ENCODE measurements around the gene PREX1. TPM values are rescaled to one million over a fixed set of nuclear protein-coding genes. Genes with fewer than 3 reads are reported as not detected.

PREX1 gene
- total RNA-seq, 2 experiments from 2014 or later, result 20.7 to 25.3 TPM

DNA sequence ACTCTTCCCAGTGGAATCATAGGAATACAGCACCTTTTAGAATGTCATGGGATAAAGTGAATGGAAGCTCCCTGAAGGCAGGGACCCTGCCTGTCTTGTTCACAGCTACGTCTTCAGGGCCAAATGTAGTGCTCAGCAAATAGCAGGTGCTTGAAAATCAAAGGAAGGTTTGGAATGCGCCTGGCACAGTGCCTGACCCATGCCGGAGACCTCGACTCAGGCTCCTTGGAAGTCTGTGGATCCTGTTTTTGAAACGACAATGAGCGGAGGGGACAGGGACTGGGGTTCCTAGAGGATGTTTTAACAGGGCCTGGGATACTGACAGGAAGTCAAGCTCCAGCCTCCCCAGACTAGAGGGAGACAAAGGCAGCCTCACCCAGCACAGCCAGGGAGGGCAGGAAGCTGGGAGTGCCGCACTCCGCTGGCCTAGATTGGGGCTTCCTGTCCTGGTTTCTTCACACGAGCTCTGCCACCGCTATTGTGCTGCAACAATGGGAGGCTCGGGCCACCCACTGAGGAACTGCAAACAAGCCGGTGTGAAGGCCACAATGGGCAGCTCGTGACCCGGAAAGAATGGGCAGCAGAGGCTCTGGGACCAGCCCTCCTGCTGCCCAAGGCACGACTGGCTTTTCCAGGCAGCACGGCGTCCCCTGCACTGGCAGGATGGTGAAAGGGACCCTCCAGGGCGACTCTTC, 76.7 kb downstream of the PREX1 start:
- Histone ChIP-seq H3K36me3 (ENCODE audit: insufficient read depth, low read length) (peaks cover 28% of the 10 kb centered on the region), H3K4me2 (ENCODE audit: low read length) (peak overlapping the region; percentile 56), H3K27ac (ENCODE audit: low read depth, low read length, poor library complexity, severe bottlenecking) (peak overlapping the region; percentile 75), H3K9me2 (ENCODE audit: insufficient read depth, low read length) (no peaks in the 10 kb centered on the region), H3K9me3 (ENCODE audit: low read length) (peaks cover 12% of the 10 kb centered on the region; the same call in 1 of the 2 replicates), H4K20me1 (ENCODE audit: insufficient read depth, low read length) (no peaks in the 10 kb centered on the region), H3K79me2 (ENCODE audit: insufficient read depth, low read depth, low read length) (no peaks in the 10 kb centered on the region), H3K4me3 (ENCODE audit: low read depth, low read length, poor library complexity, severe bottlenecking) (peak overlapping the region; percentile 33), H2AFZ (ENCODE audit: low read length) (peak overlapping the region; percentile 33; the same call in 1 of the 2 replicates), H3K4me1 (ENCODE audit: insufficient read depth, low read length, poor library complexity, severe bottlenecking) (peaks cover 63% of the 10 kb centered on the region)
- intact Hi-C loops (cut with micrococcal nuclease; ENCODE audit: unreplicated experiment), result loop anchor here (5.0 kb wide), 1 partner anchor 71 kb away; no protein-coding TSS in a partner anchor
- CTCF ChIA-PET (ENCODE audit: unreplicated experiment), result interaction anchor here (0.6 to 0.8 kb wide), 3 partner anchors 11 to 93 kb away, joined by 3 read pairs; no protein-coding TSS in a partner anchor
- POLR2A ChIA-PET, result interaction anchor here (0.7 to 1.6 kb wide), 7 partner anchors 9 to 38 kb away, joined by 3 to 4 read pairs (median 3); no protein-coding TSS in a partner anchor
- peak; percentile 65 for DNase-seq (ENCODE audit: low spot score)
- no TSS peak for BruUV-seq (replicated peaks)
- TF ChIP-seq EZH2phosphoT487 (IDR thresholded peaks at IDR 0.05; ENCODE audit: borderline replicate concordance, low read depth, low read length), result no peak

DNA sequence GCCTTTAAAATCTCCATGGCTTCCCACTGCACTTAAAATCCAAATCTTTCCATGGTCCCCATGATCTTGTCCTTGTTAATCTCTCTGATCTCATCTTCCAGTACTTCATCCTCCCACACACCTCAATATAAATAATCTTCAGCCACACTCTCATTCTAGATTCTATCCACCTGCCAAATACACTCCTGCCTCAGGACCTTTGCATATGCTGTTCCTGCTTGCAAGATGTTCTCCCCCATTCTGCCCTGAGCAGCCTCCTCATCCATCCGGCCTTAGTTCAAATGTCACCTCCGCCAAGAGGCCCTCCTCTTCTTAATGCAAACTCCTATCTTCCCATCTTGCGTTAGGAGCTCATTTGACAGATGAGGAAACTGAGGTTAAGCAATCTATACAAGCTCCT, 77.4 kb downstream of the PREX1 start:
- TF ChIP-seq, protein P1, sequence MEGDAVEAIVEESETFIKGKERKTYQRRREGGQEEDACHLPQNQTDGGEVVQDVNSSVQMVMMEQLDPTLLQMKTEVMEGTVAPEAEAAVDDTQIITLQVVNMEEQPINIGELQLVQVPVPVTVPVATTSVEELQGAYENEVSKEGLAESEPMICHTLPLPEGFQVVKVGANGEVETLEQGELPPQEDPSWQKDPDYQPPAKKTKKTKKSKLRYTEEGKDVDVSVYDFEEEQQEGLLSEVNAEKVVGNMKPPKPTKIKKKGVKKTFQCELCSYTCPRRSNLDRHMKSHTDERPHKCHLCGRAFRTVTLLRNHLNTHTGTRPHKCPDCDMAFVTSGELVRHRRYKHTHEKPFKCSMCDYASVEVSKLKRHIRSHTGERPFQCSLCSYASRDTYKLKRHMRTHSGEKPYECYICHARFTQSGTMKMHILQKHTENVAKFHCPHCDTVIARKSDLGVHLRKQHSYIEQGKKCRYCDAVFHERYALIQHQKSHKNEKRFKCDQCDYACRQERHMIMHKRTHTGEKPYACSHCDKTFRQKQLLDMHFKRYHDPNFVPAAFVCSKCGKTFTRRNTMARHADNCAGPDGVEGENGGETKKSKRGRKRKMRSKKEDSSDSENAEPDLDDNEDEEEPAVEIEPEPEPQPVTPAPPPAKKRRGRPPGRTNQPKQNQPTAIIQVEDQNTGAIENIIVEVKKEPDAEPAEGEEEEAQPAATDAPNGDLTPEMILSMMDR (conservative IDR thresholded peaks at IDR 0.05; ENCODE audit: low read length), result no peak
- TF ChIP-seq EZH2phosphoT487 (IDR thresholded peaks at IDR 0.05; ENCODE audit: borderline replicate concordance, low read depth, low read length), result no peak
- Histone ChIP-seq H3K4me3 (ENCODE audit: low read depth, low read length, poor library complexity, severe bottlenecking) (no peak overlapping the region), H3K27ac (ENCODE audit: low read depth, low read length, poor library complexity, severe bottlenecking) (no peak overlapping the region), H3K36me3 (ENCODE audit: insufficient read depth, low read length) (peaks cover 22% of the 10 kb centered on the region), H3K9me3 (ENCODE audit: low read length) (peaks cover 6% of the 10 kb centered on the region; the same call in 1 of the 2 replicates), H4K20me1 (ENCODE audit: insufficient read depth, low read length) (no peaks in the 10 kb centered on the region), H3K79me2 (ENCODE audit: insufficient read depth, low read depth, low read length) (no peaks in the 10 kb centered on the region), H3K4me1 (ENCODE audit: insufficient read depth, low read length, poor library complexity, severe bottlenecking) (peaks cover 63% of the 10 kb centered on the region), H2AFZ (ENCODE audit: low read length) (no peak overlapping the region), H3K9me2 (ENCODE audit: insufficient read depth, low read length) (no peaks in the 10 kb centered on the region), H3K4me2 (ENCODE audit: low read length) (no peak overlapping the region)
- intact Hi-C loops (cut with micrococcal nuclease; ENCODE audit: unreplicated experiment), result loop anchor here (5.0 kb wide), 1 partner anchor 72 kb away; no protein-coding TSS in a partner anchor
- POLR2A ChIA-PET, result interaction anchor here (0.9 to 1.5 kb wide), 3 partner anchors 10 to 12 kb away, joined by 3 to 6 read pairs (median 4); no protein-coding TSS in a partner anchor
- no TSS peak for BruUV-seq (replicated peaks)
- DNase-seq (ENCODE audit: low spot score), result no peak
- CTCF ChIA-PET (ENCODE audit: unreplicated experiment), result interaction anchor here (0.8 kb wide), 1 partner anchor 93 kb away, joined by 3 read pairs; no protein-coding TSS in a partner anchor

DNA sequence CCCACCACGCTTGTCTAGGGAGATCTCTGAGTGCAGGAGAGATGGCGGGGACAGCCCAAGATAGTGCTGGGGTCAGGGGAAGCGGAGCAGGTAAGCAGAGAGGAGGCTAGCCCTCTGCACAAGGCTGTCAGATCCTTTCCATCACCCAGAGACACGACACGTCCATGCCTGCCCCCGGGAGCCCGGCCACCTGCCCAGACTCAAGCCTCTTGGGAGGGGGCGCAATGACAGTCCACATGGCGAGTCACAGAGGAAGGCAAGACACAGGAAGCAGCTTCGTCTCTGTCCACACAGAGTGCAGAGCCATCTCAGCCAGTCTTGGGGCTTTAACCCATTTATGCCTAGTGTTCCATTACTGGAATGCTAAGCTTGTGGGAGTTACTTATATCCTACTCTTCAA, 78.4 kb downstream of the PREX1 start:
- peaks cover 63% of the 10 kb centered on the region for H3K4me1 ChIP-seq (ENCODE audit: insufficient read depth, low read length, poor library complexity, severe bottlenecking)
- H3K27ac ChIP-seq (ENCODE audit: low read depth, low read length, poor library complexity, severe bottlenecking), result no peak overlapping the region
- H3K4me3 ChIP-seq (ENCODE audit: low read depth, low read length, poor library complexity, severe bottlenecking), result no peak overlapping the region
- no peaks in the 10 kb centered on the region for H3K9me2 ChIP-seq (ENCODE audit: insufficient read depth, low read length)
- H3K9me3 ChIP-seq (ENCODE audit: low read length), result no peaks in the 10 kb centered on the region
- H3K36me3 ChIP-seq (ENCODE audit: insufficient read depth, low read length), result peaks cover 14% of the 10 kb centered on the region
- H4K20me1 ChIP-seq (ENCODE audit: insufficient read depth, low read length), result no peaks in the 10 kb centered on the region
- H3K4me2 ChIP-seq (ENCODE audit: low read length), result no peak overlapping the region
- TF ChIP-seq, protein P1 (conservative IDR thresholded peaks at IDR 0.05; ENCODE audit: low read length), result no peak
- TF ChIP-seq EZH2phosphoT487 (IDR thresholded peaks at IDR 0.05; ENCODE audit: borderline replicate concordance, low read depth, low read length), result no peak
- no peak overlapping the region for H2AFZ ChIP-seq (ENCODE audit: low read length)
- BruUV-seq (replicated peaks), result no TSS peak
- H3K79me2 ChIP-seq (ENCODE audit: insufficient read depth, low read depth, low read length), result no peaks in the 10 kb centered on the region
- CTCF ChIA-PET (ENCODE audit: unreplicated experiment), result no interaction called here
- POLR2A ChIA-PET, result interaction anchor here (1.4 kb wide), 1 partner anchor 9 kb away, joined by 6 read pairs; no protein-coding TSS in a partner anchor
- DNase-seq (ENCODE audit: low spot score), result no peak
- intact Hi-C loops (cut with micrococcal nuclease; ENCODE audit: unreplicated experiment), result no loop called here

Measured in OCI-LY7 (cell line).